PC-9 (cell line): Measurements from ENCODE around the gene KRT9. TPM values are rescaled to one million over a fixed set of nuclear protein-coding genes. Genes with fewer than 3 reads are reported as not detected.
"Not testable (repeated sequence)": the region's sequence is repeated elsewhere in the genome, so short reads cannot be mapped to it uniquely, and the experiment has no call there.

Experiments
- BruUV-seq: library from RNA; stranded (reverse); fragments of 400-500 nt; replicated peaks from 2 replicates; lab custom pipeline; 2021; lab: Mats Ljungman, UMichigan
- CTCF ChIA-PET: fragments of 300-600 bp; sonication (Branson Sonifier 250); formaldehyde crosslinking; loops from one replicate; lab custom pipeline; 2022; ENCODE audit warnings: antibody characterized with exemption; lab: Charles Lee
- POLR2A ChIA-PET: fragments of 300-600 bp; sonication (Branson Sonifier 250); formaldehyde crosslinking; loops from one replicate; lab custom pipeline; 2022; ENCODE audit warnings: antibody characterized with exemption; ENCODE audit not compliant: unreplicated experiment; lab: Charles Lee
- DNase-seq, 2 experiments: peaks; one replicate each; pipeline versions ENCODE4 v3.0.0 to v3.0.0-alpha.2; 2015 to 2022; ENCODE audit warnings: mixed read lengths in 1 of 2
- H2AFZ ChIP-seq: fragments of 200-600 bp; sonication (generic); 2 replicates; pipeline ENCODE4 v1.8.1; 2017; ENCODE audit warnings: antibody characterized with exemption
- H3F3A ChIP-seq: fragments of 200-600 bp; sonication (generic); 2 replicates; pipeline ENCODE4 v1.8.1; 2017; ENCODE audit warnings: antibody characterized with exemption, mild to moderate bottlenecking, low read depth; ENCODE audit not compliant: insufficient read depth
- H3K27ac ChIP-seq: fragments of 200-600 bp; sonication (generic); 2 replicates; pipeline ENCODE4 v1.6.1; 2016; ENCODE audit warnings: mixed run types
- H3K27me3 ChIP-seq: fragments of 200-600 bp; sonication (generic); 2 replicates; pipeline ENCODE4 v1.6.1; 2016; ENCODE audit warnings: low read depth, mixed run types; ENCODE audit not compliant: insufficient read depth
- H3K36me3 ChIP-seq: fragments of 200-600 bp; sonication (generic); 2 replicates; pipeline ENCODE4 v1.6.1; 2016; ENCODE audit warnings: low read depth, mixed run types
- H3K4me1 ChIP-seq: fragments of 200-600 bp; sonication (generic); replicated peaks from 2 replicates; pipeline ENCODE4 v1.6.1; 2016; ENCODE audit warnings: mixed run types; ENCODE audit not compliant: insufficient read depth
- H3K4me2 ChIP-seq: fragments of 200-600 bp; sonication (generic); 2 replicates; pipeline ENCODE4 v1.6.1; 2017; ENCODE audit warnings: mixed run types
- H3K4me3 ChIP-seq: fragments of 200-600 bp; sonication (generic); 2 replicates; pipeline ENCODE4 v1.6.1; 2016; ENCODE audit warnings: mixed run types
- H3K79me2 ChIP-seq: fragments of 200-600 bp; sonication (generic); 2 replicates; pipeline ENCODE4 v1.6.1; 2017; ENCODE audit warnings: low read depth, mixed run types
- H3K9me2 ChIP-seq: fragments of 200-600 bp; sonication (generic); 2 replicates; pipeline ENCODE4 v1.8.1; 2017; ENCODE audit warnings: mild to moderate bottlenecking; ENCODE audit not compliant: insufficient read depth
- H3K9me3 ChIP-seq: fragments of 200-600 bp; sonication (generic); 2 replicates; pipeline ENCODE4 v1.8.1; 2016; ENCODE audit warnings: low read depth; ENCODE audit not compliant: insufficient read depth
- H4K20me1 ChIP-seq: fragments of 200-600 bp; sonication (generic); 2 replicates; pipeline ENCODE4 v1.8.1; 2017; ENCODE audit not compliant: insufficient read depth
- CTCF ChIP-seq: fragments of 200-600 bp; sonication (generic); conservative IDR thresholded peaks from 2 replicates; pipeline ENCODE4 v1.6.1; 2017; ENCODE audit warnings: mixed run types, antibody characterized with exemption, mild to moderate bottlenecking, moderate library complexity
- EZH2 ChIP-seq: fragments of 200-600 bp; sonication (generic); IDR thresholded peaks from 2 replicates; pipeline ENCODE4 v1.8.0; 2017; ENCODE audit warnings: antibody characterized with exemption, low read depth
- intact Hi-C: fragments of 100-400 bp; cut with micrococcal nuclease; formaldehyde crosslinking; loops from one replicate; pipeline ENCODE4 v1.10.0; 2022; ENCODE audit not compliant: unreplicated experiment
- total RNA-seq: library from RNA; stranded (reverse); gene quantifications from 2 replicates; pipeline ENCODE4 v1.2.3, GENCODE V29; 2021

Gene KRT9
- total RNA-seq, 1 experiment from 2014 or later, result 0.55 TPM

- ChIA-PET POLR2A (no interaction called here), CTCF (no interaction called here)
- Histone ChIP-seq H3F3A (peaks cover 58% of the 10 kb centered on the region), H3K27ac (peak overlapping the region; percentile 93; the same call in 1 of the 2 replicates), H3K9me3 (no peaks in the 10 kb centered on the region), H3K4me1 (peaks cover 71% of the 10 kb centered on the region), H2AFZ (no peak overlapping the region), H3K27me3 (no peaks in the 10 kb centered on the region), H3K9me2 (no peaks in the 10 kb centered on the region), H3K36me3 (no peaks in the 10 kb centered on the region), H3K4me3 (no peak overlapping the region), H3K4me2 (no peak overlapping the region), H3K79me2 (peaks cover 12% of the 10 kb centered on the region; the same call in 1 of the 2 replicates), H4K20me1 (no peaks in the 10 kb centered on the region)
- intact Hi-C loops, result loop anchor here (10.0 kb wide), 1 partner anchor 481 kb away; the partner anchor contains the start of genes KRTAP2-3 and KRTAP2-4
- no TSS peak for BruUV-seq
- no peak for TF ChIP-seq CTCF
- no peak for TF ChIP-seq EZH2
- DNase-seq, result no peak
Observed at GRCh38 chr17:41545829-41546410, 25.9 kb downstream of the KRT9 start.

DNA sequence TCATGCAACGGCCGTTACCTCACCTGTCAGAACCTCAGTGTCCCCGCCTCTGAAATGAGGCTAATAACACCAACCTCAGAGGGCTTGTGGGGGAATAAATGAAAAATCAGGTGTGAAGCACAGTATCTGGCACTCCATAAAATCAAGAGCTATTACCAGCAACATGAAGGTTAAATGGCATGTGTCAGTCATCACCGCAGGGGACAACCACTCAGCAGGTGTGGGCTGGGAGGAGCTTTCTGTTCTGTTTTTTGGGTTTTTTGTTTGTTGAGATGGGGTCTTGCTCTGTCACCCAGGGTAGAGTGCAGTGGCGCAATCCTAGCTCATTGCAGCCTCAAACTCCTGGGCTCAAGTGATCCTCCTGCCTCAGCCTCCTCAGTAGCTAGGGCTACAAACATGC lies 26.9 kb downstream of the KRT9 start:
- CTCF ChIA-PET, result interaction anchor here (0.6 kb wide), 1 partner anchor 116 kb away, joined by 6 read pairs; no protein-coding TSS in a partner anchor

GRCh38 chr17:41544491-41544892 lies 27.4 kb downstream of the KRT9 start:
- BruUV-seq, result no TSS peak
- DNase-seq, result peak in 1 of 2 experiments; percentile 48
- Histone ChIP-seq H3K4me1 (peaks cover 71% of the 10 kb centered on the region), H3K9me3 (no peaks in the 10 kb centered on the region), H3K36me3 (no peaks in the 10 kb centered on the region), H4K20me1 (no peaks in the 10 kb centered on the region), H3K4me3 (no peak overlapping the region), H3F3A (peaks cover 54% of the 10 kb centered on the region), H2AFZ (no peak overlapping the region), H3K27ac (no peak overlapping the region), H3K79me2 (peaks cover 12% of the 10 kb centered on the region; the same call in 1 of the 2 replicates), H3K4me2 (peak overlapping the region; percentile 17; the same call in 1 of the 2 replicates), H3K9me2 (no peaks in the 10 kb centered on the region), H3K27me3 (no peaks in the 10 kb centered on the region)
- intact Hi-C loops, result loop anchor here (10.0 kb wide), 1 partner anchor 480 kb away; the partner anchor contains the start of genes KRTAP2-3 and KRTAP2-4
- CTCF ChIA-PET, result interaction anchor here (0.5 to 0.9 kb wide), 3 partner anchors 36 to 428 kb away, joined by 3 to 6 read pairs (median 3); no protein-coding TSS in a partner anchor
- TF ChIP-seq CTCF (no peak), EZH2 (no peak)
- POLR2A ChIA-PET, result interaction anchor here (0.5 kb wide), 2 partner anchors 15 to 587 kb away, joined by 4 to 5 read pairs; no protein-coding TSS in a partner anchor

More for the DNA sequence above, 26.9 kb downstream of the KRT9 start:
- H3K4me2 ChIP-seq, result peak overlapping the region; percentile 17; the same call in 1 of the 2 replicates
- H3K79me2 ChIP-seq, result peaks cover 12% of the 10 kb centered on the region; the same call in 1 of the 2 replicates
- no peaks in the 10 kb centered on the region for H4K20me1 ChIP-seq
- no peaks in the 10 kb centered on the region for H3K27me3 ChIP-seq
- no peak for DNase-seq
- H3K36me3 ChIP-seq, result no peaks in the 10 kb centered on the region
- H3K4me3 ChIP-seq, result no peak overlapping the region
- H3K27ac ChIP-seq, result no peak overlapping the region
- intact Hi-C loops, result loop anchor here (10.0 kb wide), 1 partner anchor 480 kb away; the partner anchor contains the start of genes KRTAP2-3 and KRTAP2-4
- H3F3A ChIP-seq, result peaks cover 56% of the 10 kb centered on the region
- TF ChIP-seq EZH2 (no peak), CTCF (no peak)
- BruUV-seq, result no TSS peak
- POLR2A ChIA-PET, result interaction anchor here (0.5 kb wide), 2 partner anchors 15 to 588 kb away, joined by 4 to 5 read pairs; no protein-coding TSS in a partner anchor
- H3K9me2 ChIP-seq, result no peaks in the 10 kb centered on the region
- H3K9me3 ChIP-seq, result no peaks in the 10 kb centered on the region
- no peak overlapping the region for H2AFZ ChIP-seq
- peaks cover 71% of the 10 kb centered on the region for H3K4me1 ChIP-seq

DNA sequence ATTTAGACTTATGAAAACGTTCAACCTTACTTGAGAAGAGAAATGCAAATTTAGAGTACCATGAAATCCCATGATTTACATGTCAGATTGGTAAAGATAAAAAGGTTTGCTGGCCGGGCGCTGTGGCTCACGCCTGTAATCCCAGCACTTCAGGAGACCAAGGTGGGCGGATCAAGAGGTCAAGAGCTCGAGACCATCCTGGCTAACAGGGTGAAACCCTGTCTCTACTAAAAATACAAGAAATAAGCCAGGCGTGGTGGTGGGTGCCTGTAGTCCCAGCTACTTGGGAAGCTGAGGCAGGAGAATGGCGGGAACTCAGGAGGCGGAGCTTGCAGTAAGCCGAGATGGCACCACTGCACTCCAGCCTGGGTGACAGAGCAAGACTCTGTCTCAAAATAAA lies 29.1 kb downstream of the KRT9 start:
- H3K9me3 ChIP-seq, H3K4me2 ChIP-seq, H3K27me3 ChIP-seq, H2AFZ ChIP-seq, DNase-seq, H3K27ac ChIP-seq, H3K4me3 ChIP-seq, H3K36me3 ChIP-seq, H3K9me2 ChIP-seq, H4K20me1 ChIP-seq, BruUV-seq, POLR2A ChIA-PET, CTCF ChIA-PET: not testable (repeated sequence)
- intact Hi-C loops, result loop anchor here (10.0 kb wide), 1 partner anchor 478 kb away; the partner anchor contains the start of genes KRTAP2-3 and KRTAP2-4
- Histone ChIP-seq H3K4me1 (peaks cover 75% of the 10 kb centered on the region), H3K79me2 (peaks cover 12% of the 10 kb centered on the region; the same call in 1 of the 2 replicates), H3F3A (peaks cover 56% of the 10 kb centered on the region)
